H9 (cell line): Measurements from ENCODE around the gene ZNF784. TPM values are rescaled to one million over a fixed set of nuclear protein-coding genes. Genes with fewer than 3 reads are reported as not detected.

Experiments
- DNase-seq: peaks from one replicate; pipeline ENCODE4 v3.0.0-alpha.2; 2017
- H2AFZ ChIP-seq: one replicate; pipeline ENCODE4 v1.6.1; 2013; ENCODE audit warnings: mild to moderate bottlenecking, low read length, control low read depth, moderate library complexity
- H2AK5ac ChIP-seq: 2 replicates; pipeline ENCODE4 v1.6.1; 2013; ENCODE audit warnings: low read length, control low read depth, mixed read lengths; ENCODE audit not compliant: insufficient read length
- H2BK120ac ChIP-seq: one replicate; pipeline ENCODE4 v1.6.1; 2013; ENCODE audit warnings: low read depth, mild to moderate bottlenecking, low read length, control low read depth, inconsistent platforms; ENCODE audit not compliant: poor library complexity, severe bottlenecking
- H2BK12ac ChIP-seq: 2 replicates; pipeline ENCODE4 v1.6.1; 2013; ENCODE audit warnings: low read length, control low read depth, mixed read lengths, low read depth; ENCODE audit not compliant: insufficient read length
- H2BK15ac ChIP-seq: 2 replicates; pipeline ENCODE4 v1.6.1; 2013; ENCODE audit warnings: low read depth, low read length, control low read depth
- H2BK20ac ChIP-seq: one replicate; pipeline ENCODE4 v1.6.1; 2013; ENCODE audit warnings: low read depth, mild to moderate bottlenecking, low read length, control low read depth, inconsistent platforms; ENCODE audit not compliant: poor library complexity, severe bottlenecking
- H2BK5ac ChIP-seq: 2 replicates; pipeline ENCODE4 v1.6.1; 2013; ENCODE audit warnings: low read length, control low read depth, mixed read lengths; ENCODE audit not compliant: insufficient read length
- H3K14ac ChIP-seq: 2 replicates; pipeline ENCODE4 v1.6.1; 2013; ENCODE audit warnings: low read length, control low read depth; ENCODE audit not compliant: insufficient read depth
- H3K18ac ChIP-seq: 2 replicates; pipeline ENCODE4 v1.6.1; 2013; ENCODE audit warnings: low read depth, mild to moderate bottlenecking, mixed read lengths, low read length, control low read depth; ENCODE audit not compliant: insufficient read length
- H3K23ac ChIP-seq: 2 replicates; pipeline ENCODE4 v1.6.1; 2013; ENCODE audit warnings: low read length, control low read depth, mixed read lengths, low read depth; ENCODE audit not compliant: insufficient read length
- H3K23me2 ChIP-seq: 2 replicates; pipeline ENCODE4 v1.6.1; 2013; ENCODE audit warnings: low read depth, mild to moderate bottlenecking, mixed read lengths, low read length, control low read depth; ENCODE audit not compliant: insufficient read length, poor library complexity, severe bottlenecking
- H3K27ac ChIP-seq: 2 replicates; pipeline ENCODE4 v1.5.1; 2013; ENCODE audit warnings: low read length, control low read depth, mixed read lengths, low read depth; ENCODE audit not compliant: insufficient read length
- H3K27me3 ChIP-seq: 2 replicates; pipeline ENCODE4 v1.6.1; 2013; ENCODE audit warnings: low read length, control low read depth, inconsistent platforms; ENCODE audit not compliant: insufficient read depth
- H3K4ac ChIP-seq: 2 replicates; pipeline ENCODE4 v1.6.1; 2013; ENCODE audit warnings: low read depth, mild to moderate bottlenecking, control low read depth, inconsistent platforms, low read length, moderate library complexity
- H3K4me1 ChIP-seq: 2 replicates; pipeline ENCODE4 v1.6.1; 2013; ENCODE audit warnings: low read length, control low read depth, inconsistent platforms; ENCODE audit not compliant: insufficient read depth
- H3K4me2 ChIP-seq: 2 replicates; pipeline ENCODE4 v1.6.1; 2013; ENCODE audit warnings: low read length, control low read depth, mixed read lengths; ENCODE audit not compliant: insufficient read length, insufficient read depth
- H3K56ac ChIP-seq: 2 replicates; pipeline ENCODE4 v1.6.1; 2013; ENCODE audit warnings: low read depth, mild to moderate bottlenecking, mixed read lengths, low read length, control low read depth; ENCODE audit not compliant: insufficient read length
- H3K79me1 ChIP-seq: 2 replicates; pipeline ENCODE4 v1.6.1; 2013; ENCODE audit warnings: low read depth, mild to moderate bottlenecking, moderate library complexity, low read length, control low read depth, inconsistent platforms; ENCODE audit not compliant: insufficient read depth, poor library complexity, severe bottlenecking
- H3K79me2 ChIP-seq: 2 replicates; pipeline ENCODE4 v1.6.1; 2013; ENCODE audit warnings: low read length, control low read depth, inconsistent platforms; ENCODE audit not compliant: insufficient read depth
- H3K9ac ChIP-seq: 2 replicates; pipeline ENCODE4 v1.6.1; 2013; ENCODE audit warnings: low read length, control low read depth, mixed read lengths; ENCODE audit not compliant: insufficient read length; ENCODE audit errors: extremely low read depth
- H3K9me3 ChIP-seq: one replicate; pipeline ENCODE4 v1.6.1; 2013; ENCODE audit warnings: low read depth, low read length, inconsistent platforms; ENCODE audit not compliant: control insufficient read depth
- H3T11ph ChIP-seq: one replicate; pipeline ENCODE4 v1.6.1; 2013; ENCODE audit warnings: mild to moderate bottlenecking, low read length, control low read depth, inconsistent platforms
- H4K20me1 ChIP-seq: one replicate; pipeline ENCODE4 v1.6.1; 2013; ENCODE audit not compliant: control insufficient read depth, insufficient read length, insufficient read depth
- H4K5ac ChIP-seq: 2 replicates; pipeline ENCODE4 v1.6.1; 2013; ENCODE audit warnings: low read depth, mild to moderate bottlenecking, mixed read lengths, low read length, control low read depth; ENCODE audit not compliant: insufficient read length
- H4K8ac ChIP-seq: replicated peaks from 2 replicates; pipeline ENCODE4 v1.6.1; 2013; ENCODE audit warnings: low read length, control low read depth, mixed read lengths, low read depth; ENCODE audit not compliant: insufficient read length
- H4K91ac ChIP-seq: 2 replicates; pipeline ENCODE4 v1.6.1; 2013; ENCODE audit warnings: low read depth, mild to moderate bottlenecking, moderate library complexity, mixed read lengths, low read length, control low read depth; ENCODE audit not compliant: insufficient read length
- H3K27ac Mint-ChIP-seq, 3 experiments: 2 replicates in 2 of 3; 3 replicates in 1 of 3; pipeline ENCODE4 v1.8.0; 2020 to 2021; ENCODE audit warnings: mixed read lengths in 3 of 3, mild to moderate bottlenecking in 1 of 3, moderate library complexity in 1 of 3
- H3K27me3 Mint-ChIP-seq: 2 replicates; pipeline ENCODE4 v1.8.0; 2021; ENCODE audit warnings: low read depth, mild to moderate bottlenecking, moderate library complexity, mixed read lengths
- H3K36me3 Mint-ChIP-seq, 3 experiments: 2 replicates in 2 of 3; 3 replicates in 1 of 3; pipeline ENCODE4 v1.8.0; 2020 to 2021; ENCODE audit warnings: low read depth in 3 of 3, mixed read lengths in 3 of 3; ENCODE audit not compliant: insufficient read depth in 1 of 3
- H3K4me1 Mint-ChIP-seq, 2 experiments: 2 replicates each; pipeline ENCODE4 v1.8.0; 2020; ENCODE audit warnings: mixed read lengths in 2 of 2
- H3K4me3 Mint-ChIP-seq, 2 experiments: 2 replicates in 1 of 2; 3 replicates in 1 of 2; pipeline ENCODE4 v1.8.0; 2020 to 2021; ENCODE audit warnings: mild to moderate bottlenecking in 2 of 2, mixed read lengths in 2 of 2, moderate library complexity in 1 of 2
- H3K9me3 Mint-ChIP-seq, 2 experiments: 2 replicates in 1 of 2; 3 replicates in 1 of 2; pipeline ENCODE4 v1.8.0; 2020; ENCODE audit warnings: mild to moderate bottlenecking in 2 of 2, mixed read lengths in 2 of 2, moderate library complexity in 1 of 2
- WGBS: extraction: QIAGEN DNeasy Blood & Tissue Kit; methylation state at CpG from one replicate; pipeline ENCODE4 v1.1.7; 2013; ENCODE audit warnings: missing lambda C conversion rate, low lambda C conversion rate, mixed read lengths; ENCODE audit not compliant: insufficient read length; ENCODE audit errors: extremely low coverage; 5-methylcytosine and 5-hydroxymethylcytosine counted together
- total RNA-seq: library from RNA; stranded (reverse); gene quantifications from 2 replicates; pipeline ENCODE4 v1.2.1, GENCODE V29; 2021
- TF ChIP-seq, protein P1 (sequence below): fragments of 200-600 bp; sonication (generic); conservative IDR thresholded peaks from 3 replicates; pipeline ENCODE4 v1.8.0; 2021; ENCODE audit warnings: antibody characterized with exemption, mild to moderate bottlenecking

ZNF784 gene
- total RNA-seq, 1 experiment from 2014 or later: 10.7 TPM

DNA sequence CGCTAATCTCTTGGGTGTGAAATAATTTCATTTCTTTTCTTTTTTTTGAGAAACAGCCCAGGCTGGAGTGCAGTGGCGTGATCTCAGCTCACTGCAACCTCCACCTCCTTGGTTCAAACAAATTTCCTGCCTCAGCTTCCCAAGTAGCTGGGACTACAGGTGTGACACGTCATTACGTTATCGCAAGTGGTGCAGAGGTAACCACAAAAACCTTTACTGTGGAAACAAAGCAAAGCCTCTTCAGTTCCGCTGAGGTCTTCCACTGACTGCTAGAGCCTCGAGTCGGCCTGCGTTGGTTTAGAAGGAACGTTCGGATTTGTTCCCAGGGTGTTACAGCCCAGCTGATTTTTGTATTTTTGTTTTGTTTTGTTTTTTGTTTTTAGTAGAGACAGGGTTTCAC, 2.0 kb upstream of the ZNF784 start:
- Histone ChIP-seq H2BK120ac (no peak overlapping the region), H3K4me1 (no peaks in the 10 kb centered on the region), H2AFZ (no peak overlapping the region), H2BK5ac (no peak overlapping the region), H2BK15ac (no peak overlapping the region), H3K56ac (no peak overlapping the region), H3K23me2 (no peaks in the 10 kb centered on the region), H3K79me2 (no peaks in the 10 kb centered on the region), H3K27me3 (no peaks in the 10 kb centered on the region), H2BK12ac (no peak overlapping the region), H4K5ac (no peak overlapping the region), H4K8ac (no peak overlapping the region), H3T11ph (no peak overlapping the region), H2BK20ac (no peak overlapping the region), H3K4ac (no peak overlapping the region), H3K14ac (no peak overlapping the region), H4K20me1 (no peaks in the 10 kb centered on the region), H3K18ac (no peak overlapping the region), H3K27ac (no peak overlapping the region), H2AK5ac (no peak overlapping the region), H3K79me1 (no peaks in the 10 kb centered on the region), H3K9me3 (no peaks in the 10 kb centered on the region), H4K91ac (no peak overlapping the region), H3K4me2 (no peak overlapping the region), H3K9ac (no peak overlapping the region), H3K23ac (no peak overlapping the region)
- no peak overlapping the region for H3K27ac Mint-ChIP-seq
- TF ChIP-seq, protein P1, sequence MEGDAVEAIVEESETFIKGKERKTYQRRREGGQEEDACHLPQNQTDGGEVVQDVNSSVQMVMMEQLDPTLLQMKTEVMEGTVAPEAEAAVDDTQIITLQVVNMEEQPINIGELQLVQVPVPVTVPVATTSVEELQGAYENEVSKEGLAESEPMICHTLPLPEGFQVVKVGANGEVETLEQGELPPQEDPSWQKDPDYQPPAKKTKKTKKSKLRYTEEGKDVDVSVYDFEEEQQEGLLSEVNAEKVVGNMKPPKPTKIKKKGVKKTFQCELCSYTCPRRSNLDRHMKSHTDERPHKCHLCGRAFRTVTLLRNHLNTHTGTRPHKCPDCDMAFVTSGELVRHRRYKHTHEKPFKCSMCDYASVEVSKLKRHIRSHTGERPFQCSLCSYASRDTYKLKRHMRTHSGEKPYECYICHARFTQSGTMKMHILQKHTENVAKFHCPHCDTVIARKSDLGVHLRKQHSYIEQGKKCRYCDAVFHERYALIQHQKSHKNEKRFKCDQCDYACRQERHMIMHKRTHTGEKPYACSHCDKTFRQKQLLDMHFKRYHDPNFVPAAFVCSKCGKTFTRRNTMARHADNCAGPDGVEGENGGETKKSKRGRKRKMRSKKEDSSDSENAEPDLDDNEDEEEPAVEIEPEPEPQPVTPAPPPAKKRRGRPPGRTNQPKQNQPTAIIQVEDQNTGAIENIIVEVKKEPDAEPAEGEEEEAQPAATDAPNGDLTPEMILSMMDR: no peak
- H3K4me1 Mint-ChIP-seq: peaks cover 8 to 15% of the 10 kb centered on the region in 2 experiments
- no peak overlapping the region for H3K4me3 Mint-ChIP-seq
- no peaks in the 10 kb centered on the region for H3K9me3 Mint-ChIP-seq
- no peak for DNase-seq
- peaks cover 0 to 4% (median 4%) of the 10 kb centered on the region in 3 experiments; a peak in 3 of 7 replicates for H3K36me3 Mint-ChIP-seq
- H3K27me3 Mint-ChIP-seq: peaks cover 2% of the 10 kb centered on the region
- WGBS: no CpG with 5 or more reads among the region's 11 CpGs
